ENCODE measurements around the gene IFITM2. TPM values are rescaled to one million over a fixed set of nuclear protein-coding genes. Genes with fewer than 3 reads are reported as not detected.
A peak's percentile ranks its signal among the peaks of the same experiment; 100 is the strongest.

The IFITM2 gene
- total RNA-seq, 1 experiment from 2014 or later = 421 TPM

DNA sequence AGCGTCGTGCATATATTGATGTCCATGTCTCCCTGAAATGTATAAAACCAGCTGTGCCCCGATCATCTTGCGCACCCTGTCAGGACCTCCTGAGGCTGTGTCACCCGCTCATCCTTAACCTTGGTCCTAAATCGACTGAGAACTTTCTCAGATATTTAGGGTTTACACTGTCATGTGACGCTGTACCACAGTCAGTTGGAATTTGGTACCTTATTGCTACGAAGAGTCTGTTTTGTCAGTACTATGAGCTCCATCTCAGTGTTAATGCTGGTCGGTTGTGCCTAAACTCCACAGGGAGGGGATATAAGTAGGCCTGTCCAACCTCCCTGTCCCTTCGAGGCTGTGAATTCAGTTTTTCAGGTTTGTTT is 1.8 kb upstream of the IFITM2 start:
- peak overlapping the region; percentile 40 for H3K4me2 ChIP-seq (ENCODE audit: insufficient read depth, insufficient read length, low read length)
- peak overlapping the region in 1 of 2 experiments; percentile 60; a peak in 3 of 5 replicates for H3K4me3 Mint-ChIP-seq
- H3K27ac ChIP-seq (ENCODE audit: insufficient read length, low read depth, low read length) = peak overlapping the region; percentile 86

More for the DNA sequence above, 1.8 kb upstream of the IFITM2 start:
- Histone ChIP-seq H2BK5ac (ENCODE audit: insufficient read length, low read length) (no peak overlapping the region), H3K27me3 (ENCODE audit: insufficient read depth, low read length) (no peaks in the 10 kb centered on the region), H3K56ac (ENCODE audit: insufficient read length, low read depth, low read length) (peak overlapping the region; percentile 9), H3K9ac (ENCODE audit: extremely low read depth, insufficient read length, low read length) (no peak overlapping the region), H3K14ac (ENCODE audit: insufficient read depth, low read length) (no peak overlapping the region), H2BK15ac (ENCODE audit: low read depth, low read length) (no peak overlapping the region), H3K4me1 (ENCODE audit: insufficient read depth, low read length) (peaks cover 15% of the 10 kb centered on the region; the same call in 1 of the 2 replicates), H3K23ac (ENCODE audit: insufficient read length, low read depth, low read length) (no peak overlapping the region), H2BK12ac (ENCODE audit: insufficient read length, low read depth, low read length) (peak overlapping the region; percentile 7), H2AFZ (ENCODE audit: low read length) (no peak overlapping the region), H3K79me1 (ENCODE audit: insufficient read depth, low read depth, low read length, poor library complexity, severe bottlenecking) (no peaks in the 10 kb centered on the region), H3K4ac (ENCODE audit: low read depth, low read length) (no peak overlapping the region), H3K9me3 (ENCODE audit: control insufficient read depth, low read depth, low read length) (no peaks in the 10 kb centered on the region), H4K91ac (ENCODE audit: insufficient read length, low read depth, low read length) (no peak overlapping the region), H2BK20ac (ENCODE audit: low read depth, low read length, poor library complexity, severe bottlenecking) (no peak overlapping the region), H3T11ph (ENCODE audit: low read length) (no peak overlapping the region), H2AK5ac (ENCODE audit: insufficient read length, low read length) (no peak overlapping the region), H3K23me2 (ENCODE audit: insufficient read length, low read depth, low read length, poor library complexity, severe bottlenecking) (peaks cover 2% of the 10 kb centered on the region), H3K79me2 (ENCODE audit: insufficient read depth, low read length) (no peaks in the 10 kb centered on the region), H4K20me1 (ENCODE audit: control insufficient read depth, insufficient read depth, insufficient read length) (no peaks in the 10 kb centered on the region), H3K18ac (ENCODE audit: insufficient read length, low read depth, low read length) (peak overlapping the region; percentile 6), H4K8ac (replicated peaks; ENCODE audit: insufficient read length, low read depth, low read length) (no peak overlapping the region), H2BK120ac (ENCODE audit: low read depth, low read length, poor library complexity, severe bottlenecking) (no peak overlapping the region), H4K5ac (ENCODE audit: insufficient read length, low read depth, low read length) (no peak overlapping the region)
- WGBS (ENCODE audit: extremely low coverage, insufficient read length, low lambda C conversion rate) = no CpG with 5 or more reads among the region's 10 CpGs
- Mint-ChIP-seq H3K36me3 (ENCODE audit: insufficient read depth in 1 of 3, low read depth in 3 of 3) (peaks cover 0 to 10% (median 9%) of the 10 kb centered on the region in 3 experiments; a peak in 6 of 7 replicates), H3K27me3 (ENCODE audit: low read depth) (no peaks in the 10 kb centered on the region), H3K9me3 (peaks cover 2 to 10% of the 10 kb centered on the region in 2 experiments; a peak in 3 of 5 replicates), H3K4me1 (peaks cover 59 to 71% of the 10 kb centered on the region in 2 experiments), H3K27ac (peak overlapping the region; percentile 90 to 96 (median 91))
- no peak for DNase-seq
- TF ChIP-seq CTCF (conservative IDR thresholded peaks at IDR 0.05) = no peak; the same call in 2 of the 3 replicates
